Progenitor cell of endocrine pancreas (in vitro differentiated cells): Measurements from ENCODE around the gene CNTNAP5. TPM values are rescaled to one million over a fixed set of nuclear protein-coding genes. Genes with fewer than 3 reads are reported as not detected.

Experiments used
- DNase-seq: peaks from one replicate; pipeline ENCODE4 v3.0.0; 2021; ENCODE audit warnings: low spot score; ENCODE audit not compliant: unreplicated experiment
- H3K27ac Mint-ChIP-seq: 2 replicates; pipeline ENCODE4 v1.8.0; 2021; ENCODE audit warnings: mild to moderate bottlenecking, moderate library complexity, mixed read lengths
- H3K27me3 Mint-ChIP-seq: 2 replicates; pipeline ENCODE4 v1.8.0; 2021; ENCODE audit warnings: mixed read lengths
- H3K36me3 Mint-ChIP-seq: 2 replicates; pipeline ENCODE4 v1.8.0; 2022; ENCODE audit warnings: mixed read lengths; ENCODE audit not compliant: insufficient read depth
- H3K4me1 Mint-ChIP-seq: 2 replicates; pipeline ENCODE4 v1.8.0; 2021; ENCODE audit warnings: low read depth, mixed read lengths
- H3K4me3 Mint-ChIP-seq: 2 replicates; pipeline ENCODE4 v1.8.0; 2021; ENCODE audit warnings: low read depth, mild to moderate bottlenecking, moderate library complexity, mixed read lengths
- H3K9me3 Mint-ChIP-seq: 2 replicates; pipeline ENCODE4 v1.8.0; 2021; ENCODE audit warnings: low read depth, mixed read lengths
- CTCF ChIP-seq: fragments of 200-600 bp; sonication (generic); IDR thresholded peaks from one replicate; pipeline ENCODE4 v1.5.0; 2021; ENCODE audit warnings: antibody characterized with exemption, mild to moderate bottlenecking; ENCODE audit not compliant: unreplicated experiment
- total RNA-seq: library from RNA; stranded (reverse); gene quantifications from 2 replicates; pipeline ENCODE4 v1.2.1, GENCODE V29; 2021

The CNTNAP5 gene
- total RNA-seq, 1 donor from 2014 or later, result 5.3 TPM

GRCh38 chr2:124814968-124815745, 790.1 kb downstream of the CNTNAP5 start:
- Mint-ChIP-seq H3K9me3 (peaks cover 8% of the 10 kb centered on the region), H3K27ac (no peak overlapping the region), H3K4me3 (no peak overlapping the region), H3K36me3 (peaks cover 2% of the 10 kb centered on the region), H3K4me1 (peaks cover 2% of the 10 kb centered on the region), H3K27me3 (peaks cover 10% of the 10 kb centered on the region)
- no peak for DNase-seq
- no peak for TF ChIP-seq CTCF

GRCh38 chr2:124816007-124816406, 790.9 kb downstream of the CNTNAP5 start:
- DNase-seq, result no peak
- no peak for TF ChIP-seq CTCF
- peaks cover 10% of the 10 kb centered on the region for H3K27me3 Mint-ChIP-seq
- H3K9me3 Mint-ChIP-seq, result peaks cover 8% of the 10 kb centered on the region
- no peak overlapping the region for H3K4me3 Mint-ChIP-seq
- H3K27ac Mint-ChIP-seq, result no peak overlapping the region
- no peaks in the 10 kb centered on the region for H3K4me1 Mint-ChIP-seq
- H3K36me3 Mint-ChIP-seq, result peaks cover 2% of the 10 kb centered on the region

- Mint-ChIP-seq H3K9me3 (no peaks in the 10 kb centered on the region), H3K4me1 (no peaks in the 10 kb centered on the region), H3K36me3 (no peaks in the 10 kb centered on the region), H3K27me3 (peaks cover 34% of the 10 kb centered on the region), H3K27ac (no peak overlapping the region), H3K4me3 (no peak overlapping the region)
- no peak for TF ChIP-seq CTCF
- DNase-seq, result no peak
These were observed 797.4 kb downstream of the CNTNAP5 start for GRCh38 chr2:124822516-124822915.

- no peak overlapping the region for H3K27ac Mint-ChIP-seq
- no peak overlapping the region for H3K4me3 Mint-ChIP-seq
- no peaks in the 10 kb centered on the region for H3K36me3 Mint-ChIP-seq
These were observed 799.4 kb downstream of the CNTNAP5 start for GRCh38 chr2:124824441-124824840.

GRCh38 chr2:124832521-124832920, 807.4 kb downstream of the CNTNAP5 start:
- no peak for DNase-seq
- peaks cover 2% of the 10 kb centered on the region for H3K36me3 Mint-ChIP-seq
- H3K4me3 Mint-ChIP-seq, result no peak overlapping the region
- peaks cover 9% of the 10 kb centered on the region for H3K27me3 Mint-ChIP-seq
- H3K4me1 Mint-ChIP-seq, result peaks cover 7% of the 10 kb centered on the region
- H3K9me3 Mint-ChIP-seq, result peaks cover 8% of the 10 kb centered on the region
- H3K27ac Mint-ChIP-seq, result no peak overlapping the region
- no peak for TF ChIP-seq CTCF

More at GRCh38 chr2:124824441-124824840, 799.4 kb downstream of the CNTNAP5 start:
- Mint-ChIP-seq H3K27me3 (peaks cover 37% of the 10 kb centered on the region), H3K9me3 (no peaks in the 10 kb centered on the region), H3K4me1 (peaks cover 3% of the 10 kb centered on the region)
- no peak for DNase-seq
- no peak for TF ChIP-seq CTCF
